ENCODE results near the gene SLC30A7.

GRCh38 chr1:100952104-100952745 lies 56.3 kb downstream of the SLC30A7 start:
- no peak for TF ChIP-seq ATF6 (CRISPR knock-in tag; IDR thresholded peaks at IDR 0.05)
- TF ChIP-seq ZNF138 (CRISPR knock-in tag; conservative IDR thresholded peaks at IDR 0.05), result no peak
- no peak for TF ChIP-seq ESRRA (CRISPR knock-in tag; IDR thresholded peaks at IDR 0.05; ENCODE audit: borderline replicate concordance)
- no peak for TF ChIP-seq KAT7 (CRISPR knock-in tag; IDR thresholded peaks at IDR 0.05; ENCODE audit: borderline replicate concordance)
